HTR-8/SVneo (cell line): ENCODE results near the gene PEX13.

Experiments
- DNase-seq: peaks from one replicate; pipeline ENCODE4 v3.0.0; 2011; ENCODE audit warnings: low spot score, mixed read lengths; ENCODE audit not compliant: insufficient read length
- FAIRE-seq: peaks from 2 replicates; lab custom pipeline; 2011; peaks lifted over from hg19 to GRCh38; lab: Jason Lieb, UNC

PEX13 gene

DNA sequence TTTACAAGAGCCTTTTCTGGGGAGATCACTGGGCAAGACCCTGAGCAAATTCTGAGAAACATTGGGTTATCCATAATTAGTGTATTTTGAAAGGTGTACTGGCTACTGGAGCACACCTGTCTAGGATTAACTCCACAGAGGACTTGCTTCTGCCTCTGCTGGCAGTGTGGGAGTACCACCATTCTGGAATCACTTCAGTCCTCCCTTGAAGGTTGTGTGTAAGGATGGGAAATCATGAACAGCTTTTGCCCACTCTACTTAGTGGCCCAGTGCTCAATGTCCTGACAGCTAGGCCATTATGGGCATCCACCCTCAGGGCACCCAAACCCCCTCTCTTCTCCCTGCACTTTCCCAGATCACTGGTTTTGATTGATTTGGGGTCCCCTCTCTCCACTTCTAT, 40.0 kb downstream of the PEX13 start:
- DNase-seq (no peak), FAIRE-seq (no peak)

DNA sequence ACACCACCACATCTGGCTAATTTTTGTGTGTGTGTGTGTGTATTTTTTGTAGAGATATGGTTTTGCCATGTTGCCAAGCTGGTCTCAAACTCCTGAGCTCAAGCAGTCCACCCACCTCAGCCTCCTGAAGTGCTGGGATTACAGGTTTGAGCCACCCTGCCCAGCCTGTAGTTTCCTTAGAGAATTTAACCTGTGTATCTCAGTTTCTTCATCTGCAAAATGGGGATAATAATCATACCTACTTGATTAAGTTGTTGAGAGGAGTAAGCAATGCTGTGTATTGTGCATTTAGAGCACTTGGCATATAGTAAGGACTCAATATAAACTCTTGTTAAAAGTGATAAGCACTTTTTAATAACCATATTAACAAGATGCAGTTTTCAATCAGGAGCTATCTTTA, 41.9 kb downstream of the PEX13 start:
- no peak for FAIRE-seq
- no peak for DNase-seq

DNA sequence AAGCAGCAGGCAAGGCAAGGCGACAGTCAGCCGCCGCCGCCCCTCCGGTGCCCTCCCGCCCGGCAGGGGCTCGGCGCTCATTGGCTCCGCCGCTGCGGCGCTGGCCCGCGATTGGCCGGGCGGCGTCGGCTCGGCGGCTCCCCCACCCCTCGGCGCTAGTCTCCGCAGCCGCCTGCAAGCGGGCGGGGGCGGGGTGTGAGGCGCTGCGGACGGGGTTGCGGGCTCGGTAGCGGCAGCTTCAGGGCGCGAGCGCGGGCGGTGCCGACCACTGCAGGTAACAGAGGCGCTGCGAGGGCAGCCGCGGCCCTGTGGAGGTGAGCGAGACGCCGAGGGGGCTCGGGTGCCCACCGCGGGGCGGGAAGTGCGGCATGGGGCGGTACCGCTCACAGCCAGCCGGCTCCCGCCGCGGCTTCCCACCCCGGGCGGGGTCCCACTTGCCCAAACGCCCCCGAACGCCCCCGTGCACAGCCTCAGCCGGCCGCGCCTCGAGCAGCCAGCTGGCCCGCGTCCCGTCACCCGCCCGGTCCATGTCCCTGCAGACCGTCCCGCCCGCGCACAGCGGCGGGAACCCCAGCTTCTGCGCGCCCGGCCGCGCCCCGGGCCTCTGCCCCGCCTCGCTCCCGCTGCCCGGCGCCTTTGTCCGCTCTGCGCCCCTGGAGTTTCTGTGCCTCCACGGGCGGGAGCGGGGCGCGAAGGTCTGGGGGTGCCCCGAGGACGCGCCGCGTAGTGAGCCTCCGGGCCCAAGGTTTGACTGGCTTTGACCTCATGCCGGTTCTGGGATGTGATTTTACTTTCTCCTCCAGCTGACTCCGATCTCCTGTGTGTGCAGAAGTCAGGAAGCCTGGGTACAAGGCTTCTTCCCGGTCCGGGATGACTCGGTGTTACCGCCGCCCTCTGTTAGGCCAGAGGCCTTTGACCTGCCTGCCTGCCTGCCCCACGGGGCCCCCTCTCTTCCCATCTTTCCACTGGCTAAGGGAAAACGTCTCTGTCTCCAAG, 48.5 kb downstream of the PEX13 start, which contains the start of gene SANBR:
SANBR (plus strand) TSS at position 158 of the 996 bp plus-strand sequence. CDS start 4,480 bp downstream, outside the sequence.
- DNase-seq = peak; percentile 90
- peak; percentile 85 for FAIRE-seq

DNA sequence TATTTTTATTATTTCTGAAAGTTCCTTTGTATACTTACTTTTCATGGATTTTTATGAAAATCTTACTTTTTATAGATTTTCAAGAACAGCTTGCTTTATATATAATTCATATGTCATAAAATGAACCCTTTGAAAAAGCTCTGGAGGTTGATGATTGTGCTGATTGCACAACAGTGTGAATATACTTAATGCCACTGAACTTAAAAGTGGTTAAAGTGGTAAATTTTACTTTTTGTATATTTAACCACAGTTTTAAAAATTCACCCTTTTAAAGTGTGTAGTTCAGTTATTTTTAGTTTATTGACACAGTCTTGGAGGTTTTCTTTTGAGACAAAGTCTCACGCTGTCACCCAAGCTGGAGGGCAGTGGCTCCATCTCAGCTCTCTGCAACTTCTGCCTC, 56.6 kb downstream of the PEX13 start:
- DNase-seq (no peak), FAIRE-seq (no peak)

DNA sequence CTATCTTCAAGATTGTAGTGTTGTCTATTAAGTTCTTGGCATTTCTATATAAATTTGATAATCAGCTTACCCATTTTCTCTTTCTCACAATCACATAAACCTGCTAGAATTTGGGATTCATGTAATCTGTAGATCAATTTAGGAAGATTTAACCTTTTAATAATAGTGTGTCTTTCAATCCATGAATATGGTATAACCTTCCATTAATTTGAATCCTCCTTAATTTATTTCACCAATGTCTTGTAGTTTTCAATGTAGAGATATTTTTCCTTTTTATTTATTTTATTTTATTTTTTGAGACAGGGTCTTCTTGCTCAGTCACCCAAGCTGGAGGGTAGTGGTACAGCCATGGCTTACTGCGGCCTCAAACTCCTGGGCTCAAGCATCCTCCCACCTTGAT, 68.4 kb downstream of the PEX13 start:
- FAIRE-seq = no peak
- no peak for DNase-seq

DNA sequence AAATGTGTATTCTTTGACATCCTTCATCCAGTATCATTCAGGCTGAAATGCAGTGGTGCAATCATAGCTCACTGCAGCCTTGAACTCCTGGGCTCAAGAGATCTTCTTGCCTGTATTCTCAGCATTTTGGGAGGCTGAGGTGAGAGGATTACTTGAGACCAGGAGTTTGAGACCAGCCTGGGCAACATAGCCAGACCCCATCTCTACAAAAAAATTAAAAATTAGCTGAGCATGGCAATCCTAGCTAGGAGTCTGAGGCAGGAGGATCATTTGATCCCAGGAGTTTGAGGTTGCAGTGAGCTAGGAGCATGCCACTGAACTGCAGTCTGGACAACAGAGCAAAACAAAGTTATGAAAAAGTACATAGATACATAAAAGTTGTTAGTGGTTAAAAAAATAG, 72.3 kb downstream of the PEX13 start:
- FAIRE-seq (no peak), DNase-seq (no peak)

DNA sequence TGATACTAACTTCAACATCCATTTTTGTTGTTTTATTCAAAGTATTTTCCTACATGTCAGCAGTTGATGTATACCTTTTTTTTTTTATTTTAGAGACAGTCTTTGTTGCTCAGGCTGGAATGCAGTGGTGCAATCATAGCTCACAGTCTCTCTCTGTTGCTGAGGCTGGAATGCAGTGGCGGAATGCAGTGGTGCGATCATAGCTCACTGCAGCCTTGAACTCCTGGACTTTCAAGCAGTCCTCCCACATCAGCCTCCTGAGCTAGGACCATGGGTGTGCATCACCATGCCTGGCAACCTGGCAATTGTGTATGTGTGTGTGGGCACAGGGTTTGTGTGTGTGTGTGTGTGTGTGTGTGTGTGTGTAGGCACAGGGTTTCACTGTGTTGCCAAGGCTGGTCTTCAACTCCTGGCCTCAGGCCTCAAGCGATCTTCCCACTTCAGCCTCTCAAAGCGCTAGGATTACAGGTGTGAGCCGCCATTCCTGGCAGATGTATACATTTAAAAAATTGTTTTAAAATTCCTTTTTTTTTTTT, 72.9 kb downstream of the PEX13 start:
- DNase-seq = no peak
- FAIRE-seq = no peak

DNA sequence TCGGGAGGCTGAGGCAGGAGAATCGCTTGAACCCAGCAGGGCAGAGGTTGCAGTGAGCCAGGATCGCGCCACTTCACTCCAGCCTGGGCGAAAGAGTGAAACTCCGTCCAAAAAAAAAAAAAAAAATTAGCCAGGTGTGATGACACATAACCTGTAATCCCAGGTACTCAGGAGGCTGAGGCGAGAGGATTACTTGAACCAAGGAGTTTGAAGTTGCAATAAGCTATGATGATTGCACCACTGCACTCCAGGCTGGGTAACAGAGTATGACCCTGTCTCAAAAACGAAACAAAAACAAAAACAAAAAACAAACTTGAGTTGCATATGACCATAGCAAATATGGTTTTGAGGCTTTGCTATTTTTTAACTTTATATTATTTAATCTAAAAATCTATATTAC, 74.0 kb downstream of the PEX13 start:
- FAIRE-seq (no peak), DNase-seq (no peak)

DNA sequence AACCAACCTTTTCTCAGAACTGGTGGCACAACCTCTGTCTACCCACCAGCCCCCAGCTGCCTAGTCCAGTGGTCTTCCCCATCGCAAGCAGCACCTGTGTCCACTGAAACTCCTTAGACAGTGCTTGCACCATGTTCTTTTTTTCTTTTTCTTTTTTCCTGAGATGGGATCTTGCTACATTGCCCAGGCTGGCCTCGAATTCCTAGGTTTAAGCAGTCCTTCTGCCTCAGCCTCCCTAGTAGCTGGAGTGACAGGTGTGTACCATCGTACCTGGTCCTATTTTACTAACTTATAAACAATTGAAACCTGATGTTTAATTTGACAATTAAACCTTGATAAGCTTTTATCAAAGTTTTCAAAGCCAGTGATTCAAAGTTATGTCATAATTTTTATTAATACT, 78.9 kb downstream of the PEX13 start:
- no peak for DNase-seq
- no peak for FAIRE-seq

DNA sequence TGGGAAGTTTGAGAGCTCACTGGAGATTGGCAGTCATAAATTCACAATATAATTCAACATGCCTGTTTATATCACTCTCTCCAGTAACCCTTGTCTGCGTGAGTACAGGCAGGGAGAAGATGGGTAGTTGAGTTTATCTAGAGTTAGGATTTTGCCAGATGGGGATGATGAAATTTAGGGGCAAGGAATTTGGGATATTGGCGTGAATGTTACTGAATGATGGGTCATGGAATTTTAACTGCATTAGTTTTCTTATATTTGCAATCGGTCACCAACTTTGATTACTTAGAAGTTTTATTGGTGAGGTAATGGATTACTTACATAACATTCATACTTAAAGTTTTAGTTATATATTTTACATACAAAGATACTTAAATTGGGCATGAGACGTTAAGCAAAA, 83.3 kb downstream of the PEX13 start:
- DNase-seq = no peak
- no peak for FAIRE-seq
